HG03280 (cell line): ENCODE results near the gene CEP89.
"Not testable (repeated sequence)": the region's sequence is repeated elsewhere in the genome, so short reads cannot be mapped to it uniquely, and the experiment has no call there.

Experiments used
- ATAC-seq: cut with Tn5 transposase; IDR thresholded peaks from one replicate; pipeline ENCODE4 v1.9.1; 2021; ENCODE audit warnings: mild to moderate bottlenecking, moderate library complexity; ENCODE audit not compliant: unreplicated experiment

Gene CEP89

DNA sequence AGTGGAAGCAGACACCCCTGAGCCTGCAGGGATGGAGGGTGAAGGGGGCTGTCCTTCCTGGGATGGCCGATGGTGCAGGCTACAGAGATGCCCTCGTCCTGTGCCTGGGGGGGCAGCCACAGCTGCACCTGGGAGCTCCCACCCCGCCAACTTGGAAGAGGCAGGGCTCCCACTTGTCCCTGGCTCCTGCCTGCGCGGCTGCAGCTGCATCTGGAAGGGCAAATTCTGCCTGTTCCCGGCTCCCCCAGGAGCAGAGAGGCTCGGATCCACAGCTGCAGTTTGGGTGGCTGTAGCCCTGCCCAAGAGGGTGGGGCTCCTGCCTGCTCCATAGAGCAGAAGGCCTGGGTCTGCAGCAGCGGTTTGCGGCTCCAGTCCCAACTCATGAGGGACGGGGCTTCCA lies 2.2 kb downstream of the CEP89 start:
- no peak for ATAC-seq

- no peak for ATAC-seq
Measured at GRCh38 chr19:32966750-32967149, 5.0 kb downstream of the CEP89 start.

- no peak for ATAC-seq
Measured at GRCh38 chr19:32945260-32945659, 26.5 kb downstream of the CEP89 start.

DNA sequence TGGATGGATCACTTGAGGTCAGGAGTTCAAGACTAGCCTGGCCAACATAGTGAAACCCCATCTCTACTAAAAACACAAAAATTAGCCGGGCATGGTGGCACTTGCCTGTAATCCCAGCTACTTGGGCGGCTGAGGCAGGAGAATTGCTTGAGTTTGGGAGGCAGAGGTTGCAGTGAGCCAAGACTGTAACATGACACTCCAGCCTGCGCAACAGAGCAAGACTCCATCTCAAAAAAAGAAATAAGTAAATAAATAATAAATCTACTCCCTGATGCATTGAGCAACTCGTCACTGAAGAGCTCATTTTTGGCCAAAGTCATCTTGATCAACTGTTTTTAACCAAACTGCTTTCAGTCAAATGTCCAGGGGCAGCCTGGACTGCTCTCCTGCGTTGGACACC lies 30.5 kb downstream of the CEP89 start:
- not testable (repeated sequence) for ATAC-seq

DNA sequence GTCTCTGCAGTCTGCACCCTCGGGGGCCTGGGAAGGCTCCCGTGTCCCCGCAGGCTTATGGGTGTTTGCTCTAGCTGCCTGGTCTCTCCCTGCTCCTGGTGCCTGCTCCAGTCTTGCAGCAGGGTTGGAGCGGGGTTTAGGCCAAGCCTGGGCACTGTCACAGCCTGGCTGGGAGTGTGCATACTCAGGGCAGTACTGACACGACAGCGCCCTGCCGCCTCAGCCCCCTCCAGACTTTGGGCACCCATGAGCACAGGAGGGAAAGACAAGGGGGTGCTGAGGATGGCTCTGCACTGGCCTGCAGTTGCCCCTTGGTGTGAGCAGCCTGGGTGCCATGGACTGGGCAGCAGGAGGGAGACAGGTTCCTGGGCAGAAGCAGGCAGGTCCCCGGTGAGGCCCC lies 35.7 kb downstream of the CEP89 start:
- no peak for ATAC-seq

DNA sequence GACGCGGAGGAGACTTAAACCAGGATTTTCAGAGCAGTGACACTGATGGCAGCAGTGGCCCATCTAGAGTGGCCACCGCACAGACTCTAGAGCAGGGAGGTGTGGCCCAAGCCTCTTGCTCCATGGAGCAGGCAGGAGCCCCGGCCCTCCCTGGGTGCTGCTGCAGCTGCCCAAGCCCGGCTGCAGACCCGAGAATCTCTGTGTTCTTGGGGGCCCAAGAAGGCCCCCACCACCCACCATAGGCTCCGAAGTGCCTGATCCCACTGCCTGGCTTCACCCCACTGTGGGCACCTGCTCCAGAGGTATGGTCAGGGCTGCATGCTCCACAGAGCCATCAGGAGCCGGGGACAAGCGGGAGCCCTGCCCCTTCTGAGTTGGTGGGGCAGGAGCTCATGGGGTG lies 36.1 kb downstream of the CEP89 start:
- no peak for ATAC-seq

- ATAC-seq = no peak
Measured at GRCh38 chr19:32933571-32933970, 38.2 kb downstream of the CEP89 start.

DNA sequence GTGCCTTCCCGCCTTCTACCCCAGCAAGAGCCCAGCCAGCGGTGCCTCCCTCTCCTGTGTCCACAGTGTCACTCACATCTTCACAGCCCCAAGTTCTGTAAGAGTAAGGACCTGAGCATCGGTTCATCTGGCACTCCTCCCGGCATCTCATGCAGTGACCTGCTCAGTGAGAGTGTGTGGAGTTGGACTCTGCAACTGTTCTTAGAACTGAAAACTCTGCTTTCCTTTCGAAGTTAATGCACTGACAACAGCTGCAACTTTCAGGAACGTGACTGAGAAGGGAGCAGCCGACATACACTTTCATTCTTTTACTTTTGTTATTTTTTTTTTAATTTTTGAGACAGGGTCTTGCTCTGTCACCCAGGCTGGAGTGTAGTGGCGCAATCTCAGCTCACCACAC lies 41.2 kb downstream of the CEP89 start:
- ATAC-seq = no peak

GRCh38 chr19:32928806-32929205 lies 43.0 kb downstream of the CEP89 start:
- no peak for ATAC-seq

DNA sequence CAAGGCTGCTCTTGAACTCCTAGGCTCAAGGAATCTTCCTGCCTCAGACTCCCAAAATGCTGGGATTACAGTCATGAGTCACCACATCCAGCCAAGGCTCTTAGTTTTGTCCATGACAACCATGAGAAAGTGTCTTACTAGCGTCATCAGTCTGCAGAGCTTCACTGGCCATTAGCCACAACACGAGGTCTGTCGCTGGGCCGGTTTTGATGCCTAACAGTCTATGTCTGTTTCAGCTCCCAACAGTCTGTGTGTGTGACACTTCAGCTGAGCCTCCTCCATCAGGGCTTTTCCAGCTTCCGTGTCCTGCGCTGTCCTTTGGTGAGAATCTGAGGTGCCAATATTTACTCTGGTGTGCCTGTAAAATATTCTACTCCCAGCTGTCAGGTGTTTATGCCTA lies 47.6 kb downstream of the CEP89 start:
- ATAC-seq = no peak

GRCh38 chr19:32921624-32922023 lies 50.1 kb downstream of the CEP89 start:
- ATAC-seq = no peak

DNA sequence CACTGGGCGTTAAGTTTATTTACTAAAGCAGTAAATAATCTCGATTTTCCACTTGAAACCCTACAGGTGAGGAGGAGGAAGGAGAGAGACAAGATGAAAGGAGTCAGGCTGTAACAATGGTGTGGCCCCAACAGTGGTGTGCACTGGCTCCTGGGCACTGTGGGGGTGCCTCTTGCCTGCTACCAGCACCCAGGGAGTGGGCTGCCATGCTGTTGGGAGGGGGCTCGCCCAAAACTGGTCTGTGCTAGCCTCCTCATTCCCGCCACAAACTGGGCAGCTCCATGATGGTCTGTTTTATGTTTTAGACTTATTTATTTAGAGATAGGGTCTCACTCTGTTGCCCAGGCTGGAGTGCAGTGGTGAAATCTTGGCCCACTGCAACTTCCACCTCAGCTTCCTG lies 52.4 kb downstream of the CEP89 start:
- ATAC-seq = no peak

DNA sequence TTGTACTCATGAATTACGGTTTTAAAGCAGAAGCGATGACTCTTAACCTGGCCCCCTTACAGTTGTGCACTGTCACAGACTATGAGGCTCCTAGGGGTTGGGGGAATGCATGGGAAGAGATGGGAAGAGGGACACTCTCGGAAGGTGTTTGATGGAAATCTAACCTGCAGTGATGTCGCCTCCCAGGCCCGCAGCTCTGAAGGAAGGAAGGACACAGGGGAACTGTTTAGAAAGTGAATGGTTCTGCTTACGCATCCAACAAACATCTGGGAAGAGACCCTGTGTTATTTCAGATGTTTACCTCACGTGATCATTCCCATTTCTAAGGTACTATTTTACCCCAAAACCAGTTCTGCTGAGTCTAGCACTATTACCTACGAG lies 54.2 kb downstream of the CEP89 start:
- no peak for ATAC-seq

DNA sequence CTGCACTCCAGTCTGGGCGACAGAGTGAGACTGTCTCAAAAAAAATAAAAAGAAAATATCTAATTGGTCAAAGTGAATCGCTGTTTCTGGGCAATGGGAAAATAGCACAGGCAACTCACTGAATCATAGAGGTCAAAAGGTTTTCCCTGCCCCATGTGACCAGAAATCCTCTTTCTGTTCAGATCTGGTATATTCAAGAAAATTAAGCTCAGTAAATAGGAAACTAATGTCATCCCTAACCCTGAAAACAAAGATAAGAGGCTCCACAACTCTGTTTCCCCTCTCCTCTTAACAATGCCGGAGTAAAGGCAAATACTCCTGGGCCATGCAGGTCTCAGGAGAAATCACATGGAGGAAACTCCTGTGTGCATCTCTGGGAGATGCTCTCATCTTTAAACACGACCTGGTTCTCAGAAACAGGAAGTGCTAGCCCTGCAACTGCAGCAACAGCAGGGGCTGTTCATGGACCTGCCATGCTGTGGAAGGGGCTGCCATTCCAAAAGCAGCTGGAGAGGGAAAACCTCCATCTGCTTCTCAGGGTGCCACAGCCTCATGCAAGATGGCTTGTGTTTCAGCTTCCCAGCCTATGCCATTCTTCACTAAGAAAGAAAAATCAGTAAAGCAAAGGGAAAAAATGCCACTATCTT lies 54.7 kb downstream of the CEP89 start:
- ATAC-seq = no peak

- no peak for ATAC-seq
Measured at GRCh38 chr19:32914879-32915660, 56.7 kb downstream of the CEP89 start.

- ATAC-seq = no peak
Measured at GRCh38 chr19:32911467-32911866, 60.3 kb downstream of the CEP89 start.

- ATAC-seq = no peak
Measured at GRCh38 chr19:32910874-32911273, 60.9 kb downstream of the CEP89 start.

- no peak for ATAC-seq
Measured at GRCh38 chr19:32910094-32910493, 61.7 kb downstream of the CEP89 start.

- no peak for ATAC-seq
Measured at GRCh38 chr19:32909257-32909656, 62.5 kb downstream of the CEP89 start.

DNA sequence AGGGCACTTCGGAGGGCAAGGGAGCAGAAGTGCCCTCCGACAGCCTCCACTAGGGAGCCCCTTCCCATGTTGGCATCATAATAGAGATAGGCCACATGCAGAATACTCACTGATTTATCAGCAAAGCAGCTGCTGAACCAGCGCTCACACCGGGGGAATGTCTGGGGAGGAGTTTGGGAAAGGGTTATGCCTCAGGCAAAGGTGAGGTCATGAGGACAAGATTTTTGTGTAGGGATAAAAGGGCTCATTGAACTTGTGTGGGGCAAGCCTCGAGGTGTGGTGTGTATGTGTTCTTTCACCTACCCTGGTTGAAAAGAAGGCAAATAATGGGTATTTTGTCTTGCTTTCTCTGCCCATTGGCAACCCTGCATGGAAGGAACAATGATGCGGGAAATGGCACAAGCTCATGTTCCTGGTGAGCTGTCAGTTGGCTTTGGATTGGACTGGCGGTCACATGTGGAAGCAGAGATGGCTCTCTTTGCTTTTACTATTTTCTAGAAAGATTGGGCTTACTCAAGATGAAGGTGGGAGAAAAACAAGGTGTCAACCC lies 63.0 kb downstream of the CEP89 start:
- no peak for ATAC-seq

- ATAC-seq = no peak
Measured at GRCh38 chr19:32902448-32902847, 69.3 kb downstream of the CEP89 start.

GRCh38 chr19:32901504-32902161 lies 70.1 kb downstream of the CEP89 start:
- no peak for ATAC-seq
